ENCODE data around the gene CLDN16.

DNA sequence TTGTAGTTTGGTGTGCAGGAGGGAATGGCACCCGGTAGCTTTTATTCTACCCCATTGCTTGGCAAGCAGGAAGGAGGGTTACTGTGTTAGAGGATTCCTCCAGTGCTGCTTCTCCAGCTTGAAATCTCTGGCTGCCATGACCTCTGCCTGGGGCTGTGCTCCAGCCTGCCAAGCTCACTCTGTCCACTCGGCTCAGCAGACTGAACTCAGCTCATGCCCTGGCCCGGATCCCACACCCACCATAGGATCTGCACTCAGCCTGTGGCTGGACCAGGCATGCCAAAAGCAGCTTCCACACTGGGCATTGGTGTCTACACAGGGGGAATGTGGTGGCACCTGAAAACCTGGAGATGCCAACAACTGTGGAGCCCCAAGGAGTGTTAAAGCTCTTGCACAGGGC lies 26.3 kb downstream of the CLDN16 start:
- TF ChIP-seq, protein P1, sequence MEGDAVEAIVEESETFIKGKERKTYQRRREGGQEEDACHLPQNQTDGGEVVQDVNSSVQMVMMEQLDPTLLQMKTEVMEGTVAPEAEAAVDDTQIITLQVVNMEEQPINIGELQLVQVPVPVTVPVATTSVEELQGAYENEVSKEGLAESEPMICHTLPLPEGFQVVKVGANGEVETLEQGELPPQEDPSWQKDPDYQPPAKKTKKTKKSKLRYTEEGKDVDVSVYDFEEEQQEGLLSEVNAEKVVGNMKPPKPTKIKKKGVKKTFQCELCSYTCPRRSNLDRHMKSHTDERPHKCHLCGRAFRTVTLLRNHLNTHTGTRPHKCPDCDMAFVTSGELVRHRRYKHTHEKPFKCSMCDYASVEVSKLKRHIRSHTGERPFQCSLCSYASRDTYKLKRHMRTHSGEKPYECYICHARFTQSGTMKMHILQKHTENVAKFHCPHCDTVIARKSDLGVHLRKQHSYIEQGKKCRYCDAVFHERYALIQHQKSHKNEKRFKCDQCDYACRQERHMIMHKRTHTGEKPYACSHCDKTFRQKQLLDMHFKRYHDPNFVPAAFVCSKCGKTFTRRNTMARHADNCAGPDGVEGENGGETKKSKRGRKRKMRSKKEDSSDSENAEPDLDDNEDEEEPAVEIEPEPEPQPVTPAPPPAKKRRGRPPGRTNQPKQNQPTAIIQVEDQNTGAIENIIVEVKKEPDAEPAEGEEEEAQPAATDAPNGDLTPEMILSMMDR (IDR thresholded peaks at IDR 0.05): no peak
- no peak for TF ChIP-seq POLR2A (IDR thresholded peaks at IDR 0.05)
